ENCODE data around the gene RAB20. TPM values are rescaled to one million over a fixed set of nuclear protein-coding genes. Genes with fewer than 3 reads are reported as not detected.
A peak's percentile ranks its signal among the peaks of the same experiment; 100 is the strongest.

Gene RAB20
- total and polyA plus RNA-seq, 2 of the 8 experiments (the other 6 are each of a cell fraction or from before 2014, with no cell fraction given), result 14.8 to 27.9 TPM

DNA sequence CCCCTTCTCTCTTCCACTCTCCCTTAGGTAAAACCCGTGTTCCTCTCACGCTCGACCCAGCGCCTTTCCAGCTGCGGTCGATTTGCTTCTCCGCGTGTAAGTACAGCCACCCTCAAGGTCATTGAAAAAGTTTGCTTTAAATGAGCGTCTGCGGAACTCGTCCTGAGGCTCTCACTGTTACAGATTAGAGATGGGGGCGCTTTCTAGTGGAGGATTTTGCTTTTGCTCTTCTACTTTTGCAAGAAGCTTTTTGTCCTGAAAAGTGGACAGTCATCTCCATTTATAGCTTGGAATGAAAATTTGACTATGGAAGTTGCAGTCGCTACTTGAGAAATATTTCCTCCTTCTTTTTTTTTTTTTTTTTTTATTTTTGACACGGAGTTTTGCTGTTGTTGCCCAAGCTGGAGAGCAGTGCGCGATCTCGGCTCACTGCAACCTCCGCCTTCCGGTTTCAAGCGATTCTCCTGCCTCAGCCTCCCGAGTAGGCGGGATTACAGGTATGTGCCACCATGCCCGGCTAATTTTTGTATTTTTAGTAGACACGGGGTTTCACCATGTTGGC is 595 bp upstream of the RAB20 start:
- Histone ChIP-seq H2BK15ac (ENCODE audit: low read length) (no peak overlapping the region), H2BK12ac (ENCODE audit: low read depth, low read length) (no peak overlapping the region), H3K56ac (replicated peaks; ENCODE audit: insufficient read length, low read depth, low read length) (peak overlapping the region; percentile 6), H3K9me3 (ENCODE audit: insufficient read depth in 2 of 2, low read depth in 1 of 2, low read length in 1 of 2) (no peaks in the 10 kb centered on the region), H3K14ac (ENCODE audit: insufficient read length) (no peak overlapping the region), H3K79me2 (ENCODE audit: control insufficient read depth in 1 of 2, insufficient read depth in 2 of 2, low read length in 2 of 2) (peaks cover 0 to 24% of the 10 kb centered on the region in 2 experiments; a peak in 1 of 4 replicates), H3K27ac (ENCODE audit: low read depth, low read length) (no peak overlapping the region), H3K23ac (ENCODE audit: insufficient read length) (no peak overlapping the region), H3K4me3 (ENCODE audit: extremely low read depth in 1 of 4, insufficient read depth in 2 of 4, low read depth in 3 of 4, low read length in 4 of 4) (peak overlapping the region; percentile 64 to 97 (median 75)), H2BK5ac (ENCODE audit: low read depth, low read length) (peak overlapping the region; percentile 68; the same call in 1 of the 2 replicates), H3K4ac (replicated peaks; ENCODE audit: insufficient read length, low read depth, low read length) (no peak overlapping the region), H2BK120ac (replicated peaks; ENCODE audit: low read depth, low read length) (no peak overlapping the region), H3K27me3 (replicated peaks in 1 of 4; ENCODE audit: control insufficient read depth in 3 of 4, extremely low read depth in 1 of 4, insufficient read depth in 3 of 4, low read length in 3 of 4) (peaks cover 0 to 7% (median 2%) of the 10 kb centered on the region in 4 experiments; a peak in 3 of 7 replicates), H3K18ac (ENCODE audit: extremely low read depth, low read length) (peak overlapping the region; percentile 83), H3K79me1 (ENCODE audit: low read depth, low read length) (peaks cover 8% of the 10 kb centered on the region), H3K36me3 (ENCODE audit: control insufficient read depth in 2 of 4, insufficient read depth in 4 of 4, low read length in 3 of 4) (no peaks in the 10 kb centered on the region; a peak in 3 of 8 replicates), H4K5ac (ENCODE audit: insufficient read length, low read depth, low read length) (peak overlapping the region; percentile 61), H4K91ac (replicated peaks; ENCODE audit: insufficient read length, low read length) (no peak overlapping the region), H3K4me1 (replicated peaks in 1 of 4; ENCODE audit: control insufficient read depth in 3 of 4, insufficient read depth in 4 of 4, low read length in 3 of 4) (peaks cover 3 to 11% (median 6%) of the 10 kb centered on the region in 4 experiments; a peak in 6 of 7 replicates), H2AK5ac (ENCODE audit: low read depth, low read length) (no peak overlapping the region), H2BK20ac (ENCODE audit: low read length) (peak overlapping the region; percentile 8; the same call in 1 of the 2 replicates), H3K4me2 (ENCODE audit: insufficient read depth in 1 of 2, low read depth in 2 of 2, low read length in 2 of 2) (peak overlapping the region; percentile 85 to 87), H4K8ac (ENCODE audit: extremely low read depth, insufficient read depth, low read length) (no peak overlapping the region), H2AFZ (ENCODE audit: low read length) (peak overlapping the region; percentile 80), H3K23me2 (ENCODE audit: low read depth, low read length) (peaks cover 17% of the 10 kb centered on the region), H4K20me1 (replicated peaks in 1 of 2; ENCODE audit: control insufficient read depth in 1 of 2, insufficient read depth in 2 of 2, low read length in 2 of 2) (peaks cover 0 to 1% of the 10 kb centered on the region in 2 experiments), H3K9ac (replicated peaks in 1 of 4; ENCODE audit: extremely low read depth in 1 of 4, low read depth in 3 of 4, low read length in 3 of 4) (peak overlapping the region in 2 of 4 experiments; percentile 21 to 39; a peak in 3 of 7 replicates)
- DNase-seq (ENCODE audit: low read depth in 1 of 2, low spot score in 2 of 2) (no peak), FAIRE-seq (no peak)
- TF ChIP-seq FOSL1 (IDR thresholded peaks at IDR 0.05; ENCODE audit: insufficient read depth, low read depth, low read length), result no peak
- TF ChIP-seq EZH2 (IDR thresholded peaks at IDR 0.05; ENCODE audit: low read depth, low read length, severe bottlenecking), result peak; percentile 2
- WGBS, 2 experiments (ENCODE audit: extremely low coverage in 1 of 2, insufficient coverage in 1 of 2, insufficient read length in 1 of 2, insufficient replicate concordance in 2 of 2, low coverage in 1 of 2, low lambda C conversion rate in 2 of 2, missing lambda C conversion rate in 1 of 2), result 35% methylated on average over 24 of the region's 24 CpGs; no CpG with 5 or more reads in 1 of the 2 experiments
- POLR2A ChIA-PET (ENCODE audit: partially characterized antibody), result interaction anchor here (0.6 to 1.9 kb wide), 11 partner anchors 21 to 153 kb away, joined by 3 to 8 read pairs (median 3); no protein-coding TSS in a partner anchor
- CTCF ChIA-PET (ENCODE audit: partially characterized antibody), result interaction anchor here (1.0 kb wide), 1 partner anchor 8 kb away, joined by 4 read pairs; no protein-coding TSS in a partner anchor
